HUES48 (cell line): Measurements from ENCODE around the gene SLC35F3.
"Not testable (repeated sequence)": the region's sequence is repeated elsewhere in the genome, so short reads cannot be mapped to it uniquely, and the experiment has no call there.

ENCODE experiments used
- H3K27ac ChIP-seq: one replicate; pipeline ENCODE4 v1.7.0; 2013; ENCODE audit warnings: low read depth, low read length, inconsistent platforms
- H3K27me3 ChIP-seq: 2 replicates; pipeline ENCODE4 v1.6.1; 2013; ENCODE audit warnings: mild to moderate bottlenecking, low read length; ENCODE audit not compliant: control insufficient read depth, insufficient read depth
- H3K36me3 ChIP-seq: 2 replicates; pipeline ENCODE4 v1.6.1; 2013; ENCODE audit warnings: low read length; ENCODE audit not compliant: control insufficient read depth, insufficient read depth
- H3K4me1 ChIP-seq: 2 replicates; pipeline ENCODE4 v1.6.1; 2013; ENCODE audit warnings: mild to moderate bottlenecking, low read length; ENCODE audit not compliant: control insufficient read depth, insufficient read depth
- H3K4me3 ChIP-seq: 2 replicates; pipeline ENCODE4 v1.5.1; 2013; ENCODE audit warnings: mild to moderate bottlenecking, low read depth, low read length
- H3K9ac ChIP-seq: 2 replicates; pipeline ENCODE4 v1.6.1; 2013; ENCODE audit warnings: mild to moderate bottlenecking, low read depth, low read length, moderate library complexity
- H3K9me3 ChIP-seq: 2 replicates; pipeline ENCODE4 v1.6.1; 2013; ENCODE audit warnings: low read length; ENCODE audit not compliant: control insufficient read depth, insufficient read depth

Gene SLC35F3

DNA sequence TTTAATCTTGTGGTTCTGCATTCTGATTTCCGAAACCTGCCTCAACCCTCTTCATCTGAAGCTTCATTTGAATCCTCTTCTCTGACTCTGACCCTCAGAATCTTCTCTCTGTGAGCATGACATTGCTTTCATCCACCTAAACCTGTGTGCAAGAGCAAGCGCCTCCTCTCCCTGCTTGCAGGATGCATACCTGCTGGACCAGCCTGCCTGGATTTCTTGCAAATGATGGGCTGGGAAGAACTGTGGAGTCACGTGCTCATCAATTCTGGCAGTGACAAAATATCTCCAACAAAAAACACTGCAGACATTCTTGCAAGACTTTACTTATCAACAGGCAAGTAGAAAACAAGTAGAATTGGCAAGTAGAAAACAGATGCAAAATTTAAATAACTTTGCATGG, 20.8 kb upstream of the SLC35F3 start:
- H3K4me1 ChIP-seq = peaks cover 8% of the 10 kb centered on the region
- no peaks in the 10 kb centered on the region for H3K9me3 ChIP-seq
- H3K36me3 ChIP-seq = no peaks in the 10 kb centered on the region
- H3K27ac ChIP-seq = no peak overlapping the region
- no peak overlapping the region for H3K9ac ChIP-seq
- no peak overlapping the region for H3K4me3 ChIP-seq
- no peaks in the 10 kb centered on the region for H3K27me3 ChIP-seq

- no peak overlapping the region for H3K9ac ChIP-seq
- no peaks in the 10 kb centered on the region for H3K9me3 ChIP-seq
- H3K36me3 ChIP-seq = no peaks in the 10 kb centered on the region
- no peaks in the 10 kb centered on the region for H3K27me3 ChIP-seq
- H3K4me3 ChIP-seq = no peak overlapping the region
- peaks cover 8% of the 10 kb centered on the region for H3K4me1 ChIP-seq
- no peak overlapping the region for H3K27ac ChIP-seq
Observed at GRCh38 chr1:233884461-233885151, 19.9 kb upstream of the SLC35F3 start.

- Histone ChIP-seq H3K36me3 (no peaks in the 10 kb centered on the region), H3K4me3 (no peak overlapping the region), H3K9ac (no peak overlapping the region), H3K27ac (no peak overlapping the region), H3K27me3 (no peaks in the 10 kb centered on the region), H3K4me1 (peaks cover 8% of the 10 kb centered on the region), H3K9me3 (no peaks in the 10 kb centered on the region)
Observed at GRCh38 chr1:233885196-233885920, 19.1 kb upstream of the SLC35F3 start.

DNA sequence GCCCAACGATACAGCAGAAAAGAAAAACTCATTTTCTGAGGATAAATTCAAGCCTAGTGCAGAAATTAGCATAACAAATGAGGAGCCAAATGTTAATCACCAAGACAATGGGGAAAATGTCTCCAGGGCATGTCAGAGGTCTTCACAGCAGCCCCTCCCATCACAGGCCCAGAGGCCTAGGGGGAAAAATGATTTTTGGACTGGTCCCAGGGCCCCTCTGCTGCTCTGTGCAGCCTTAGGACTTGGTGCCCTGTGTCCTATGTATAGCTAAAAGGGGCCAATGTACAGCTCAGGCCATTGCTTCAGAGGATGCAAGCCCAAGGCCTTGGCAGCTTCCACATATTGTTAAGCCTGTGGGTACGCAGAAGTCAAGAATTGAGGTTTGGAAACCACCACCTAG, 13.3 kb upstream of the SLC35F3 start:
- H3K4me1 ChIP-seq, H3K9me3 ChIP-seq, H3K4me3 ChIP-seq, H3K27me3 ChIP-seq, H3K36me3 ChIP-seq, H3K9ac ChIP-seq, H3K27ac ChIP-seq: not testable (repeated sequence)

DNA sequence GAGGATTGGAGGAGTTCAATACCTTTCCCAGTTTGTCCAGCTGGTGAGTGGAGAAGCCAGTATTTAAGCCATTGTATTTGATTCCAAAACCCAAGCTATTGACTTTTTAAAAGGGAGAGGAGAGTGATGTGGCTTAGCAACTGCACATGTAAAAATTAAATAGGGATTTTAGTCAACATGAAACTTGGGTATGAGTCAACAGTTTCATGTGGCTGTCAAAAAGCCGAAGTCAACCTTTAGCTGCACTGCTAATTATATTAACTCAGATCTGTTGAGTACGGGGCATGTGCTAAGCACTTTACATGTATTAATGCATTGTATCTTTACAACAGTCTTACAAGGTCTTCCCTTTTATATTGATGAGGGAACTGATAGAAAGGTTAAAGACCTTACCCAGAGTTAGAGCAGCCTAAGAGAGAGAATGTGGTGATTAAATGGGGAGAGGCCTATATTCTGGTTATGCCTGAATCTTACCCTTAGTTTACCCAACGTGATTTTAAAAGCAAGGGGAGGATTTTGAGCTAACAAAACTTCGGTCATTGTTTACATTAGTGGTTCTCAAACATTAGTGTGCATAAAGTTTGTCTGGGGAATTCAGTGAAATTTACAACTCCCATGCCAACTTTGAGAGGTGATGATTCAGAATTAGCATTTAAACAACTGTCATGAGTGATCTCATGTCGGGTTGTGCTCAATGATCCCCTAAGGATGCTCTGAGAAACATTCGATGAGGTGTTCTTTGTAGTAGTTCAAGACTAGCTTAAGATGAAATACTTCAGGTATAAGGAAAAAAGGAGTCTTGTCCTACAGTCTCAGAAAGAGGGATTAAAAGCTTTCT, 6.9 kb upstream of the SLC35F3 start:
- H3K36me3 ChIP-seq = no peaks in the 10 kb centered on the region
- H3K4me1 ChIP-seq = no peaks in the 10 kb centered on the region
- peaks cover 11% of the 10 kb centered on the region for H3K27me3 ChIP-seq
- no peak overlapping the region for H3K4me3 ChIP-seq
- H3K9me3 ChIP-seq = no peaks in the 10 kb centered on the region
- H3K27ac ChIP-seq = no peak overlapping the region
- no peak overlapping the region for H3K9ac ChIP-seq

DNA sequence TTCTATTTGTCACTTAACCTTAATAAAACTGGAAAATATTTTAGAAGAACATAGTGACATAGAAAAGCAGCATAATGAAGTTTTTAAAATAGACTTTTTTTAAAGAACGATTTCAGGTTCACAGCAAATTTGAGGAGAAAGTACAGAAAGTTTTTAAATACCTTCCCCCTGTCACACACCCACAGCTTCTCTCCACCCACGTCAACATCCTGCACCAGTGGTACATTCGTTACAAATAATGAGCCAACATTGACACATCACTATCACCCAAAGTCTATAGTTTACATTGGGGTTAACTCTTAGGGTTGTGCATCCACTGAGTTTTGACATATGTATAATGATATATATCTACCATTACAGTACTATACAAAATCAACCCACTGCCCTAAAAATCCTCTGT, 3.0 kb upstream of the SLC35F3 start:
- no peak overlapping the region for H3K27ac ChIP-seq
- no peaks in the 10 kb centered on the region for H3K4me1 ChIP-seq
- H3K27me3 ChIP-seq = peaks cover 49% of the 10 kb centered on the region
- H3K9ac ChIP-seq = no peak overlapping the region
- H3K4me3 ChIP-seq = no peak overlapping the region
- no peaks in the 10 kb centered on the region for H3K9me3 ChIP-seq
- no peaks in the 10 kb centered on the region for H3K36me3 ChIP-seq

GRCh38 chr1:233905416-233906051, 1.1 kb downstream of the SLC35F3 start:
- peaks cover 59% of the 10 kb centered on the region for H3K27me3 ChIP-seq

DNA sequence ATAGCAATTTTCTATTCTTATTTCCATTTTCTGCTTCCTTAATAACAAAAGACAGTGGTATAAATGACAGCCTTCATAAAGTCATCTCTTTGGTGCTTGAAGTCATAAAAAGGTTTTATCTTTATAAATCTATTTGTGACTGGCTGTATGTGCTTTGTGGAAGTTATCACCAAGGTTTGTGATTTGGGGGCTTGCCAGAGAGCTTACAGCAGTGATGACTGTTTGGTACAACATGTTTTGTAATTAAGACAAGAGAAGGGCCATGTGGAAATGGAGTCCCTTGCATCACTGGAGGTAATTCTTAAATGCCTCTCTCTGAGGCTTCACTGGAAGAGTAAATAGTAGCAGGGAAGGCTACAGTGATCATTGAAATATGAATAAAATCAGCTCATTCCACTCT, 2.7 kb downstream of the SLC35F3 start:
- Histone ChIP-seq H3K27me3 (peaks cover 52% of the 10 kb centered on the region), H3K9ac (no peak overlapping the region), H3K4me3 (no peak overlapping the region), H3K36me3 (no peaks in the 10 kb centered on the region), H3K4me1 (no peaks in the 10 kb centered on the region), H3K27ac (no peak overlapping the region), H3K9me3 (no peaks in the 10 kb centered on the region)

More at GRCh38 chr1:233905416-233906051, 1.1 kb downstream of the SLC35F3 start:
- H3K36me3 ChIP-seq = no peaks in the 10 kb centered on the region
- no peaks in the 10 kb centered on the region for H3K9me3 ChIP-seq
- peak overlapping the region; percentile 69 for H3K4me3 ChIP-seq
- H3K9ac ChIP-seq = no peak overlapping the region
- H3K4me1 ChIP-seq = no peaks in the 10 kb centered on the region
- H3K27ac ChIP-seq = no peak overlapping the region

DNA sequence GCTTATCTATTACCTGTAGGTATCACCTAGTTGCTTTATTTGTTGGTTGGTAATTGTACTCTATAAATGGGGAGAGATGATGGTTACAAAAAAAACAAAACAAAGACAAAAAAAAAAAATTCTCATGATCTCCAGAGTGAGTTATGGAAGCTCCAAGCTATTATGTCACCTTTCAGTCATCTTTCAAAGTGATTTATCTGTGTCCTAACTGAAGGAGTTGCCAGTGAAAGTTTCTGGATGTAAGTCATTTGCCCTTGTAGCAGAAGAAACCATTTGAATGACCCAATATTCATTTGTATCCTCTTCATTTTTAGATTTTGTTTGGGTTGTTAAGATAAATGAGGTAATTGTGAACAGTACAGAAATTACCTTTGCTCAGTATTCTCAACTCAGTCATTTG, 3.6 kb downstream of the SLC35F3 start:
- Histone ChIP-seq H3K27ac (no peak overlapping the region), H3K27me3 (peaks cover 43% of the 10 kb centered on the region), H3K9me3 (no peaks in the 10 kb centered on the region), H3K9ac (no peak overlapping the region), H3K4me3 (no peak overlapping the region), H3K4me1 (no peaks in the 10 kb centered on the region), H3K36me3 (no peaks in the 10 kb centered on the region)

DNA sequence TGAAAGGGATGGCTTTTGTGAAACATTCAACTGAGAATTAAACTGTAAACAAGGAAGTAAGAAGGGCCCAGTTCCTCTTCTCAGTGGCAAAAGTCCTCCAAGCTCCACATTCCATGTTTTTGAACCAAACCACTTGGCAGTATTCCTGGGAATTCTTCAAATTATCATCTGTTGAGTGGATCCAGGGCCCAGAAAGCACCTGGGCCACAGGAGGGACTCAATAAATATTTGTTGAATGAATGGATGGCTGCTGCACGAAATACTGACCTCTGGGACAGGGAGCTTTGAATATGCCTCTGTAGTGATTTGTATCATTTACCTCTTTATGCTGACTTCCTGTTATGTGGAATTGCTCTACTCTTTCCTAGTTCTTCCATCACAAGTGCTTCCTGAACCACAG, 4.7 kb downstream of the SLC35F3 start:
- Histone ChIP-seq H3K36me3 (no peaks in the 10 kb centered on the region), H3K27ac (no peak overlapping the region), H3K4me1 (no peaks in the 10 kb centered on the region), H3K27me3 (peaks cover 31% of the 10 kb centered on the region), H3K9ac (no peak overlapping the region), H3K4me3 (no peak overlapping the region), H3K9me3 (no peaks in the 10 kb centered on the region)
